SK-N-SH (cell line): Measurements from ENCODE around the gene KNDC1. TPM values are rescaled to one million over a fixed set of nuclear protein-coding genes. Genes with fewer than 3 reads are reported as not detected.
"Not testable (repeated sequence)": the region's sequence is repeated elsewhere in the genome, so short reads cannot be mapped to it uniquely, and the experiment has no call there.

Experiments used
- CTCF ChIA-PET: fragments of 300-600, 350-600 bp; formaldehyde crosslinking; extraction: SDS; loops from one replicate; lab custom pipeline; 2021; lab: Yijun Ruan, JAX
- POLR2A ChIA-PET: fragments of 350-600 bp; sonication (Branson Sonifier 250); formaldehyde crosslinking; extraction: SDS; loops from one replicate; lab custom pipeline; 2020; ENCODE audit warnings: antibody characterized with exemption, inconsistent platforms; lab: Yijun Ruan, JAX
- DNase-seq: peaks from one replicate; pipeline ENCODE4 v3.0.0; 2012
- H2AFZ ChIP-seq: fragments of 200-600 bp; sonication (generic); 2 replicates; pipeline ENCODE4 v1.8.1; 2016; ENCODE audit warnings: antibody characterized with exemption, mild to moderate bottlenecking, low read depth
- H3F3A ChIP-seq: fragments of 200-600 bp; sonication (generic); replicated peaks from 2 replicates; pipeline ENCODE3; 2016; ENCODE audit warnings: antibody characterized with exemption, mild to moderate bottlenecking; ENCODE audit not compliant: insufficient read depth
- H3K27ac ChIP-seq, 2 experiments: fragments of 200-500 bp in 1 of 2; fragments of 200-600 bp in 1 of 2; sonication (Bioruptor generic) in 1 of 2; sonication (generic), shearing (Covaris generic) in 1 of 2; 2 replicates each; pipeline versions ENCODE4 v1.5.1 to v1.6.1; 2014 to 2016; ENCODE audit warnings: low read depth in 2 of 2, inconsistent platforms in 1 of 2, low read length in 1 of 2, mild to moderate bottlenecking in 1 of 2, mixed read lengths in 1 of 2
- H3K27me3 ChIP-seq: fragments of 200-600 bp; sonication (generic), shearing (Covaris generic); 2 replicates; pipeline ENCODE4 v1.6.1; 2016; ENCODE audit warnings: mixed run types; ENCODE audit not compliant: insufficient read depth
- H3K36me3 ChIP-seq, 2 experiments: fragments of 200-500 bp in 1 of 2; fragments of 200-600 bp in 1 of 2; sonication (Bioruptor generic) in 1 of 2; sonication (generic) in 1 of 2; replicated peaks in 1 of 2; 2 replicates each; pipeline versions ENCODE3 to v1.5.1; 2014 to 2016; ENCODE audit warnings: low read length in 1 of 2, mild to moderate bottlenecking in 1 of 2; ENCODE audit not compliant: insufficient read depth in 2 of 2, control insufficient read depth in 1 of 2
- H3K4me1 ChIP-seq, 2 experiments: fragments of 200-500 bp in 1 of 2; fragments of 200-600 bp in 1 of 2; sonication (Bioruptor generic) in 1 of 2; sonication (generic), shearing (Covaris generic) in 1 of 2; 2 replicates each; pipeline versions ENCODE4 v1.5.1 to v1.6.1; 2014 to 2016; ENCODE audit warnings: low read depth in 1 of 2, low read length in 1 of 2, mixed run types in 1 of 2; ENCODE audit not compliant: insufficient read depth in 2 of 2, control insufficient read depth in 1 of 2
- H3K4me2 ChIP-seq: fragments of 200-600 bp; sonication (generic), shearing (Covaris generic); 2 replicates; pipeline ENCODE4 v1.6.1; 2017; ENCODE audit warnings: mixed run types
- H3K4me3 ChIP-seq, 2 experiments: fragments of 200-500 bp in 1 of 2; fragments of 200-600 bp in 1 of 2; sonication (Bioruptor generic) in 1 of 2; sonication (generic), shearing (Covaris generic) in 1 of 2; 2 replicates each; pipeline versions ENCODE4 v1.5.1 to v1.8.1; 2014 to 2016; ENCODE audit warnings: low read depth in 2 of 2, inconsistent platforms in 1 of 2, low read length in 1 of 2, mild to moderate bottlenecking in 1 of 2, mixed read lengths in 1 of 2, moderate library complexity in 1 of 2
- H3K79me2 ChIP-seq: fragments of 200-600 bp; sonication (generic); 2 replicates; pipeline ENCODE4 v1.8.1; 2017; ENCODE audit warnings: mild to moderate bottlenecking; ENCODE audit not compliant: insufficient read depth
- H3K9ac ChIP-seq: fragments of 200-600 bp; sonication (generic); 2 replicates; pipeline ENCODE4 v1.6.1; 2017; ENCODE audit warnings: mixed run types
- H3K9me2 ChIP-seq: fragments of 200-600 bp; sonication (generic); 2 replicates; pipeline ENCODE4 v1.6.1; 2017; ENCODE audit warnings: mixed run types
- H3K9me3 ChIP-seq: fragments of 200-600 bp; sonication (generic); 2 replicates; pipeline ENCODE4 v1.6.1; 2017; ENCODE audit warnings: mixed run types, mild to moderate bottlenecking, moderate library complexity
- H4K20me1 ChIP-seq: fragments of 200-600 bp; sonication (generic); 2 replicates; pipeline ENCODE4 v1.6.1; 2017; ENCODE audit warnings: mild to moderate bottlenecking, mixed run types; ENCODE audit not compliant: insufficient read depth
- CHD2 ChIP-seq: fragments of 150-350 bp; IDR thresholded peaks from 2 replicates; pipeline ENCODE4 v1.6.1; 2018; ENCODE audit warnings: low read length; ENCODE audit not compliant: partially characterized antibody
- EP300 ChIP-seq, 2 experiments: IDR thresholded peaks; 2 replicates each; pipeline versions ENCODE4 v1.4.0 to v1.6.1; 2012; ENCODE audit warnings: borderline replicate concordance in 1 of 2, low read depth in 1 of 2, low read length in 1 of 2
- FOXJ3 ChIP-seq: sonication (generic); formaldehyde crosslinking; IDR thresholded peaks from 2 replicates; pipeline ENCODE4 v1.5.1; 2020; ENCODE audit warnings: mild to moderate bottlenecking, missing genetic modification reagents
- FOXM1 ChIP-seq: IDR thresholded peaks from 2 replicates; pipeline ENCODE4 v1.4.0; 2012; ENCODE audit warnings: low read depth, mild to moderate bottlenecking
- MXI1 ChIP-seq: IDR thresholded peaks from 2 replicates; pipeline ENCODE4 v1.6.1; 2012; ENCODE audit warnings: mild to moderate bottlenecking, low read depth, low read length, improper control_type of control experiment
- NRF1 ChIP-seq: IDR thresholded peaks from 2 replicates; pipeline ENCODE4 v1.6.1; 2012; ENCODE audit warnings: low read depth, mild to moderate bottlenecking, low read length
- POLR2AphosphoS5 ChIP-seq: IDR thresholded peaks from 2 replicates; pipeline ENCODE4 v1.6.1; 2012; ENCODE audit warnings: low read depth, low read length
- RAD21 ChIP-seq: IDR thresholded peaks from 2 replicates; pipeline ENCODE4 v1.6.1; 2012; ENCODE audit warnings: mild to moderate bottlenecking, low read length
- RCOR1 ChIP-seq: fragments of 150-350 bp; IDR thresholded peaks from 2 replicates; pipeline ENCODE4 v1.6.1; 2017; ENCODE audit warnings: antibody characterized with exemption, low read length
- SIN3A ChIP-seq: IDR thresholded peaks from 2 replicates; pipeline ENCODE4 v1.6.1; 2012; ENCODE audit warnings: low read depth, mild to moderate bottlenecking, low read length, moderate library complexity, borderline replicate concordance
- SMC3 ChIP-seq: IDR thresholded peaks from 2 replicates; pipeline ENCODE4 v1.6.1; 2012; ENCODE audit warnings: low read depth, low read length, improper control_type of control experiment
- USF1 ChIP-seq: IDR thresholded peaks from 2 replicates; pipeline ENCODE4 v1.4.0; 2012; ENCODE audit warnings: low read depth, borderline replicate concordance
- YY1 ChIP-seq: IDR thresholded peaks from 2 replicates; pipeline ENCODE4 v1.4.0; 2012; ENCODE audit warnings: low read depth, mild to moderate bottlenecking
- WGBS: methylation state at CpG from one replicate; pipeline ENCODE4 v1.1.6; 2017; ENCODE audit warnings: low lambda C conversion rate; 5-methylcytosine and 5-hydroxymethylcytosine counted together
- polyA plus RNA-seq, 3 experiments: library from polyadenylated mRNA; depleted of rRNA; stranded (reverse); fragments of >200 nt; gene quantifications; 2 replicates each; pipeline ENCODE4 v1.2.3, GENCODE V29; 2012

The KNDC1 gene
- polyA plus RNA-seq, 1 of the 3 experiments (the other 2 are of a cell fraction): 1.4 TPM

GRCh38 chr10:133221331-133221730, 61.3 kb downstream of the KNDC1 start:
- H3K27me3 ChIP-seq: peaks cover 41% of the 10 kb centered on the region
- WGBS: 74% methylated on average over 10 of the region's 11 CpGs
- no peak overlapping the region for H3K27ac ChIP-seq
- H3F3A ChIP-seq: no peaks in the 10 kb centered on the region
- no peaks in the 10 kb centered on the region for H3K79me2 ChIP-seq
- CTCF ChIA-PET: no interaction called here
- H3K9me3 ChIP-seq: no peaks in the 10 kb centered on the region
- DNase-seq: no peak
- no peak for TF ChIP-seq RAD21
- no peak for TF ChIP-seq FOXJ3 (CRISPR knock-in tag)
- no peak for TF ChIP-seq FOXM1
- TF ChIP-seq NRF1: no peak
- no peak for TF ChIP-seq CHD2
- TF ChIP-seq POLR2AphosphoS5: no peak
- no peak for TF ChIP-seq SMC3
- TF ChIP-seq SIN3A: no peak
- no peak for TF ChIP-seq RCOR1
- H3K36me3 ChIP-seq: no peaks in the 10 kb centered on the region
- no peaks in the 10 kb centered on the region for H3K9me2 ChIP-seq
- H4K20me1 ChIP-seq: no peaks in the 10 kb centered on the region
- POLR2A ChIA-PET: no interaction called here
- H3K4me3 ChIP-seq: no peak overlapping the region
- no peak overlapping the region for H3K4me2 ChIP-seq
- H2AFZ ChIP-seq: no peak overlapping the region
- H3K4me1 ChIP-seq: no peaks in the 10 kb centered on the region; a peak in 1 of 4 replicates
- no peak overlapping the region for H3K9ac ChIP-seq

- H2AFZ ChIP-seq, H3K9me2 ChIP-seq, DNase-seq, H3F3A ChIP-seq, H3K27ac ChIP-seq, H3K4me1 ChIP-seq, H3K9me3 ChIP-seq, POLR2A ChIA-PET, H3K9ac ChIP-seq, H4K20me1 ChIP-seq, H3K36me3 ChIP-seq, H3K79me2 ChIP-seq, H3K4me3 ChIP-seq, CTCF ChIA-PET, H3K4me2 ChIP-seq: not testable (repeated sequence)
- 83% methylated on average over 7 of the region's 22 CpGs for WGBS
- peaks cover 37% of the 10 kb centered on the region for H3K27me3 ChIP-seq
Measured at GRCh38 chr10:133221756-133222155, 61.7 kb downstream of the KNDC1 start.

GRCh38 chr10:133224076-133224475, 64.1 kb downstream of the KNDC1 start:
- no peak overlapping the region for H2AFZ ChIP-seq
- no peaks in the 10 kb centered on the region for H3F3A ChIP-seq
- no peak overlapping the region for H3K27ac ChIP-seq
- no peak overlapping the region for H3K4me3 ChIP-seq
- DNase-seq: no peak
- WGBS: 27% methylated on average over 9 of the region's 14 CpGs
- H3K4me2 ChIP-seq: no peak overlapping the region
- H3K9ac ChIP-seq: no peak overlapping the region
- H3K9me3 ChIP-seq: no peaks in the 10 kb centered on the region
- no peaks in the 10 kb centered on the region for H3K79me2 ChIP-seq
- no peaks in the 10 kb centered on the region; a peak in 1 of 4 replicates for H3K4me1 ChIP-seq
- ChIA-PET POLR2A (no interaction called here), CTCF (no interaction called here)
- no peaks in the 10 kb centered on the region for H3K36me3 ChIP-seq
- H4K20me1 ChIP-seq: no peaks in the 10 kb centered on the region
- H3K27me3 ChIP-seq: peaks cover 23% of the 10 kb centered on the region
- no peaks in the 10 kb centered on the region for H3K9me2 ChIP-seq
- no peak for TF ChIP-seq RAD21
- no peak for TF ChIP-seq YY1
- no peak for TF ChIP-seq EP300 (IDR thresholded peaks at IDR 0.05; ENCODE audit: borderline replicate concordance in 1 of 2, low read depth in 1 of 2, low read length in 1 of 2)
- TF ChIP-seq USF1: no peak
- no peak for TF ChIP-seq RCOR1
- TF ChIP-seq MXI1: no peak
